Activated naive CD8-positive, alpha-beta T cell treated with anti-CD3 and anti-CD28 coated beads, Interleukin-2, amount 50 U/mL, for 24 hours (primary cell): ENCODE results near the gene ICA1.

Experiments used
- ATAC-seq: fragments of 150-1000 bp; cut with Tn5 transposase; one replicate; pipeline ENCODE4 v1.10.0; 2021
- DNase-seq: peaks from one replicate; pipeline ENCODE4 v3.0.0; 2021
- H3K27ac Mint-ChIP-seq: one replicate; pipeline ENCODE4 v1.8.0; 2021; ENCODE audit warnings: mild to moderate bottlenecking, mixed read lengths
- H3K27me3 Mint-ChIP-seq: one replicate; pipeline ENCODE4 v1.8.0; 2021; ENCODE audit warnings: mixed read lengths
- H3K36me3 Mint-ChIP-seq: one replicate; pipeline ENCODE4 v1.8.0; 2021; ENCODE audit warnings: low read depth, mixed read lengths
- H3K4me1 Mint-ChIP-seq: one replicate; pipeline ENCODE4 v1.8.0; 2021; ENCODE audit warnings: mixed read lengths
- H3K4me3 Mint-ChIP-seq: one replicate; pipeline ENCODE4 v1.8.0; 2021; ENCODE audit warnings: mild to moderate bottlenecking, moderate library complexity, mixed read lengths
- H3K9me3 Mint-ChIP-seq: one replicate; pipeline ENCODE4 v1.8.0; 2021; ENCODE audit warnings: mixed read lengths

The ICA1 gene

GRCh38 chr7:8226501-8226900 is 35.5 kb downstream of the ICA1 start:
- H3K27ac Mint-ChIP-seq: no peak overlapping the region

DNA sequence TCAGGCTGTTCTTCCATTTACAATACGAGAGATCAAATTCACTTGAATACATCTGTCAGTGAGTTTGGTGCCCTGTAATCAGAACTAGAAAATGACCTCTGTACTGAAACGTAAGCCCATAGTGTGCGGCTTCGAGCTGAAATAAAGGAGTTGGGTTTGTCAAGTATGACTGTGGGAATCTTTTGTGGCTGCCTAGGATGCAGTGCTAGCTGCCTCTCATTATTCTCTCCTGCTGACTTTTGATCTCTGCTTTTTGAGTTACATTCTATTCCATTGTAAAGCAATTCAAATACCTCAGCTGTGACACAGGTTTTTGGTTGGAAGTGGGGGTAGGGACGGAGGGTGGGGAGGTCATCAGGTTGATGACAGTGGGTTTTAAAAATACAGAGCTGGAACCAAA is 40.4 kb downstream of the ICA1 start:
- H3K36me3 Mint-ChIP-seq: no peaks in the 10 kb centered on the region
- H3K27ac Mint-ChIP-seq: no peak overlapping the region
- peaks cover 4% of the 10 kb centered on the region for H3K4me1 Mint-ChIP-seq
- DNase-seq (no peak), ATAC-seq (no peak)
- peaks cover 14% of the 10 kb centered on the region for H3K27me3 Mint-ChIP-seq
- no peaks in the 10 kb centered on the region for H3K9me3 Mint-ChIP-seq
- H3K4me3 Mint-ChIP-seq: no peak overlapping the region

More at GRCh38 chr7:8226501-8226900, 35.5 kb downstream of the ICA1 start:
- peaks cover 2% of the 10 kb centered on the region for H3K4me1 Mint-ChIP-seq
- H3K27me3 Mint-ChIP-seq: peaks cover 24% of the 10 kb centered on the region
- DNase-seq: no peak
- ATAC-seq: no peak
- H3K4me3 Mint-ChIP-seq: no peak overlapping the region
- no peaks in the 10 kb centered on the region for H3K9me3 Mint-ChIP-seq
- H3K36me3 Mint-ChIP-seq: no peaks in the 10 kb centered on the region

DNA sequence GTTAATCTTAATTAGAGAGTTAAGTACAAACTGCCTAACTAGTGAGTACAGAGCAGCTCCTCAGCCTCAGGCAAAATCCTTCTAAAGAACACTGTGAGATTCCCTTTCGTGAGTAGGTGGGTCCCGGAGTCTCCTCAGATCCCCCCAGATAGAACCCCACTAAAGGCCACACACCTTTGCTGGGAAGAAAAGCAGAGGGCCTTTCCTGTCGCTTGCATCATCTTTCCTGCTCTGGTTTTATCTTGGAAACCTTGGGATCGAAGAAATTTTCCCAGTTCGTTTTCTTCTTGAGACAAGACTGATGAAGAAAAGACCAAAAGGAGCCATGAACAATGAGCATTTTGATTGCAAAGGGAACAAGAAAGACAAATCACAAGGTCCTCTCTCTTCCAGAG is 40.9 kb downstream of the ICA1 start:
- H3K36me3 Mint-ChIP-seq: no peaks in the 10 kb centered on the region
- peaks cover 2% of the 10 kb centered on the region for H3K4me1 Mint-ChIP-seq
- no peak overlapping the region for H3K27ac Mint-ChIP-seq
- no peak overlapping the region for H3K4me3 Mint-ChIP-seq
- H3K9me3 Mint-ChIP-seq: no peaks in the 10 kb centered on the region
- H3K27me3 Mint-ChIP-seq: peaks cover 11% of the 10 kb centered on the region
- no peak for ATAC-seq
- no peak for DNase-seq

- no peaks in the 10 kb centered on the region for H3K9me3 Mint-ChIP-seq
- peaks cover 9% of the 10 kb centered on the region for H3K27me3 Mint-ChIP-seq
- H3K4me1 Mint-ChIP-seq: peaks cover 4% of the 10 kb centered on the region
- H3K36me3 Mint-ChIP-seq: no peaks in the 10 kb centered on the region
- DNase-seq (no peak), ATAC-seq (no peak)
- no peak overlapping the region for H3K4me3 Mint-ChIP-seq
- no peak overlapping the region for H3K27ac Mint-ChIP-seq
Measured at GRCh38 chr7:8220376-8221100, 41.4 kb downstream of the ICA1 start.

GRCh38 chr7:8217200-8218068 is 44.5 kb downstream of the ICA1 start:
- Mint-ChIP-seq H3K27ac (no peak overlapping the region), H3K4me3 (no peak overlapping the region)
- no peak for ATAC-seq

DNA sequence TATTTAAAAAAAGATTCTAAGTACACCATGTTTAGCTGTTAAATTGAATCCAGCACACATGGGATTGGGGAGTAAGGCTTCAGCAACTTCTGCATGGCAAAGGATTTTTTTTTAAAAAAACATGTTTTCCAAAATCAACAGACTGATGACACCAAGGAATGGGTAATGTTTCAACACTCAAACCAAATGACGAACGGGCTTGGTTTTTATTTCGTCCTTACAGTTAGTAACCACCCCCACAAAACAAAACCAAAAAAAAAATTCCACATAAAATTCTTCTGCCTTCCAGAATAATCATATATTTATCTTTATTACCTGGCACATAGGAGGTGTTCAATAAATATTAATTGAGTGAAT is 45.7 kb downstream of the ICA1 start:
- DNase-seq (no peak), ATAC-seq (no peak)
- Mint-ChIP-seq H3K36me3 (no peaks in the 10 kb centered on the region), H3K4me1 (peaks cover 4% of the 10 kb centered on the region), H3K27ac (no peak overlapping the region), H3K4me3 (no peak overlapping the region), H3K9me3 (no peaks in the 10 kb centered on the region), H3K27me3 (no peaks in the 10 kb centered on the region)

More at GRCh38 chr7:8217200-8218068, 44.5 kb downstream of the ICA1 start:
- DNase-seq: no peak
- Mint-ChIP-seq H3K9me3 (no peaks in the 10 kb centered on the region), H3K4me1 (peaks cover 4% of the 10 kb centered on the region), H3K36me3 (no peaks in the 10 kb centered on the region), H3K27me3 (no peaks in the 10 kb centered on the region)

DNA sequence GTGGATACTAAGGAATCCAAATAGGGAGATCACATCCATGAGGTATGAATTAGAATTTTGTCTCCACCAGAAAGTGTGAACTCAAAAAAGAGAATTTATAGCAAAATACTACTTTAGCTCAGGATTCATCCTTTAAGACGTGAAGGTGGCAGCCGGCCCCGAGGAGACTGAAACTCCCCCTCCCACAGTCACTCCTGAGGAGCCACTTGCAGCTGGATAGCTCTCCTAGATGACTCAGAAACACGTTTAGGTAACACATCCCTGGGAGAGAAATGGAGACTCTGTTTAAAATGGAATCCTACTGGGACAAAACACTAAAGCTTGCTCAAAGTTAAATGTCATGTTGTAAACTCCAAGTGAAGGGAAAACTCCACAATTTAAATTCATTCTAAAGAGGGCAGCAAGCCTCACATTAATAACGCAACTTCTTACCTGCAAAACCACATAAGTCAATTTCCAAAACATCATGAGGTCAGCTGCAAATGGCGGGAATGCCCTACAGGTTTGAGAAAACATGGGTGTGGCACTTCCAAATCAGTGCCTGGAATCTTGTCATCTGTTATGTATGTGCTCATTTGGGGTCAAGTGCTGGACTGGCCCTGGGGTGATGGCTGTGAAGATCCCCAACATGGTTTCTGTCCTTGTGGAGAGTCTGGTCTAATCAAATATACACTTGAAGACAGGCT is 46.2 kb downstream of the ICA1 start:
- H3K27me3 Mint-ChIP-seq: no peaks in the 10 kb centered on the region
- DNase-seq: no peak
- no peak overlapping the region for H3K27ac Mint-ChIP-seq
- H3K9me3 Mint-ChIP-seq: no peaks in the 10 kb centered on the region
- ATAC-seq: no peak
- H3K4me1 Mint-ChIP-seq: peaks cover 4% of the 10 kb centered on the region
- H3K4me3 Mint-ChIP-seq: no peak overlapping the region
- no peaks in the 10 kb centered on the region for H3K36me3 Mint-ChIP-seq

- H3K36me3 Mint-ChIP-seq: no peaks in the 10 kb centered on the region
- H3K4me1 Mint-ChIP-seq: peaks cover 4% of the 10 kb centered on the region
- no peak for DNase-seq
- no peaks in the 10 kb centered on the region for H3K27me3 Mint-ChIP-seq
- peak; percentile 68 for ATAC-seq
- no peak overlapping the region for H3K4me3 Mint-ChIP-seq
- no peaks in the 10 kb centered on the region for H3K9me3 Mint-ChIP-seq
- H3K27ac Mint-ChIP-seq: no peak overlapping the region
Measured at GRCh38 chr7:8214244-8214824, 47.6 kb downstream of the ICA1 start.

DNA sequence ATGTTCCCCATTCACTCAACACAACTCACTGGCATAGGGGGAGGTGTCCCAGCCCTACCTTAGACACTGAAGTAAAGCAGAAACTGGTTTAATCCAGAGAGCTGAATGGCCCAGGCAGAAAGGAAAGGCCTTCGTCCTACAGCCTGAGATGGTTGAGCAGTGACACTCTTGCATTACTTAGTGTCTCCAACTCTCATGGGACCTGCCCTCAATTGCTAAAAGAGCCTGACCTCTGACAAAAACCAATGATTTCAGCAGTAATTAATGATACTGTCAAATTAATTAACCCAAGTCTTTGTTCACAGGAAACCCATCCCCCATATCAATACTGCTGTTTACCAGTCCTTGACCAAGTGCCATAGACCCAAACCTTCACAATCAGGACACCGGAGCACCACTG is 48.6 kb downstream of the ICA1 start:
- no peak for DNase-seq
- Mint-ChIP-seq H3K9me3 (no peaks in the 10 kb centered on the region), H3K36me3 (no peaks in the 10 kb centered on the region), H3K27me3 (no peaks in the 10 kb centered on the region), H3K4me1 (peaks cover 4% of the 10 kb centered on the region), H3K4me3 (no peak overlapping the region), H3K27ac (no peak overlapping the region)
- no peak for ATAC-seq

- no peaks in the 10 kb centered on the region for H3K36me3 Mint-ChIP-seq
- peaks cover 4% of the 10 kb centered on the region for H3K4me1 Mint-ChIP-seq
- H3K27ac Mint-ChIP-seq: no peak overlapping the region
- H3K9me3 Mint-ChIP-seq: no peaks in the 10 kb centered on the region
- no peaks in the 10 kb centered on the region for H3K27me3 Mint-ChIP-seq
- no peak for DNase-seq
- ATAC-seq: no peak
- H3K4me3 Mint-ChIP-seq: no peak overlapping the region
Measured at GRCh38 chr7:8212638-8213037, 49.3 kb downstream of the ICA1 start.

DNA sequence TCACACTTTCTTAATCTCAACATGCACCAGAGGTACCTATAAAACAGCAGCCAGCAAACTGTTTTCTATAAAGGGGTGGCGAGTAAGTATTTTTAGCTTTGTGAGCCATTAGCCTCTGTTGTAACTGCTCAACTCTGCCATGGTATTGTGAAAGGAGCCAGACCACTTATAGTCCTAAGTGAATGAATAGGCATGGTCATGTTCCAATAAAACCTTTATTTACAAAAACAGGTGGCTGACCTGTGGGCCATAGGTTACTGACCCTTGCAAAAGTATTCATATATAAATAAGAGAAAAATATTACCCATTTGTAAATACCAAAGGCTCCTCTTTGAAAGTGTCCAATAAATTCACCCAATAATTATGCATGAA is 50.3 kb downstream of the ICA1 start:
- no peak for DNase-seq
- H3K36me3 Mint-ChIP-seq: no peaks in the 10 kb centered on the region

GRCh38 chr7:8210845-8211724 is 50.9 kb downstream of the ICA1 start:
- Mint-ChIP-seq H3K27ac (no peak overlapping the region), H3K4me3 (no peak overlapping the region), H3K27me3 (peaks cover 5% of the 10 kb centered on the region), H3K4me1 (peaks cover 2% of the 10 kb centered on the region), H3K9me3 (no peaks in the 10 kb centered on the region), H3K36me3 (no peaks in the 10 kb centered on the region)
- peak; percentile 33 for ATAC-seq
- DNase-seq: no peak

More for the DNA sequence above, 50.3 kb downstream of the ICA1 start:
- peaks cover 2% of the 10 kb centered on the region for H3K4me1 Mint-ChIP-seq
- H3K27ac Mint-ChIP-seq: no peak overlapping the region
- H3K9me3 Mint-ChIP-seq: no peaks in the 10 kb centered on the region
- H3K4me3 Mint-ChIP-seq: no peak overlapping the region
- no peak for ATAC-seq
- H3K27me3 Mint-ChIP-seq: peaks cover under 1% of the 10 kb centered on the region

- Mint-ChIP-seq H3K4me1 (no peaks in the 10 kb centered on the region), H3K4me3 (no peak overlapping the region), H3K27me3 (peaks cover 6% of the 10 kb centered on the region), H3K36me3 (no peaks in the 10 kb centered on the region), H3K9me3 (no peaks in the 10 kb centered on the region), H3K27ac (no peak overlapping the region)
- DNase-seq: no peak
- ATAC-seq: no peak
Measured at GRCh38 chr7:8209353-8209752, 52.6 kb downstream of the ICA1 start.

GRCh38 chr7:8208816-8209215 is 53.2 kb downstream of the ICA1 start:
- H3K36me3 Mint-ChIP-seq: no peaks in the 10 kb centered on the region
- H3K27ac Mint-ChIP-seq: no peak overlapping the region
- H3K4me3 Mint-ChIP-seq: no peak overlapping the region
- H3K4me1 Mint-ChIP-seq: no peaks in the 10 kb centered on the region
- DNase-seq (no peak), ATAC-seq (no peak)
- peaks cover 7% of the 10 kb centered on the region for H3K27me3 Mint-ChIP-seq
- H3K9me3 Mint-ChIP-seq: no peaks in the 10 kb centered on the region
